CD4-positive, CD25-positive, alpha-beta regulatory T cell (primary cell): Measurements from ENCODE around the gene TRPM3. TPM values are rescaled to one million over a fixed set of nuclear protein-coding genes. Genes with fewer than 3 reads are reported as not detected.

Source experiments
- ATAC-seq, 2 donors: fragments of 150-1000 bp; cut with Tn5 transposase; one replicate each; pipeline ENCODE4 v1.10.0; 2021; ENCODE audit warnings: low read depth in 2 of 2, moderate number of reproducible peaks in 2 of 2, moderate library complexity in 1 of 2
- DNase-seq, 3 donors: peaks; one replicate each; pipeline versions ENCODE4 v3.0.0 to v3.0.0-alpha.2; 2012 to 2022; ENCODE audit warnings: mixed read lengths in 1 of 3
- H3K27ac ChIP-seq: one replicate; pipeline ENCODE4 v1.7.0; 2013; ENCODE audit warnings: mild to moderate bottlenecking, low read length; ENCODE audit not compliant: insufficient read depth, poor library complexity, severe bottlenecking
- H3K27me3 ChIP-seq: one replicate; pipeline ENCODE4 v1.7.0; 2013; ENCODE audit warnings: low read length; ENCODE audit not compliant: control insufficient read depth, insufficient read depth
- H3K36me3 ChIP-seq: one replicate; pipeline ENCODE4 v1.7.0; 2013; ENCODE audit warnings: mild to moderate bottlenecking, low read length, moderate library complexity; ENCODE audit not compliant: control insufficient read depth, insufficient read depth
- H3K4me1 ChIP-seq: 2 replicates; pipeline ENCODE4 v1.7.0; 2013; ENCODE audit warnings: mild to moderate bottlenecking, low read length; ENCODE audit not compliant: insufficient read depth, control insufficient read depth, poor library complexity, severe bottlenecking
- H3K4me3 ChIP-seq: one replicate; pipeline ENCODE4 v1.7.0; 2013; ENCODE audit warnings: low read depth, mild to moderate bottlenecking, low read length, moderate library complexity
- H3K9me3 ChIP-seq, 2 experiments: 1 replicate in 1 of 2; 2 replicates in 1 of 2; pipeline ENCODE4 v1.7.0; 2013; ENCODE audit warnings: low read length in 2 of 2, mild to moderate bottlenecking in 1 of 2, moderate library complexity in 1 of 2; ENCODE audit not compliant: control insufficient read depth in 2 of 2
- H3K27ac Mint-ChIP-seq, 3 donors: one replicate each; pipeline ENCODE4 v1.8.0; 2020 to 2022; ENCODE audit warnings: mild to moderate bottlenecking in 3 of 3, mixed read lengths in 3 of 3, moderate library complexity in 2 of 3
- H3K27me3 Mint-ChIP-seq: one replicate; pipeline ENCODE4 v1.8.0; 2022; ENCODE audit warnings: mild to moderate bottlenecking, mixed read lengths
- H3K36me3 Mint-ChIP-seq: one replicate; pipeline ENCODE4 v1.8.0; 2020; ENCODE audit warnings: mixed read lengths
- H3K4me1 Mint-ChIP-seq, 4 donors: one replicate each; pipeline ENCODE4 v1.8.0; 2020 to 2022; ENCODE audit warnings: mixed read lengths in 4 of 4, mild to moderate bottlenecking in 1 of 4
- H3K4me3 Mint-ChIP-seq, 4 donors: one replicate each; pipeline ENCODE4 v1.8.0; 2020 to 2022; ENCODE audit warnings: mild to moderate bottlenecking in 4 of 4, mixed read lengths in 4 of 4, moderate library complexity in 3 of 4
- H3K9me3 Mint-ChIP-seq, 7 donors: one replicate each; pipeline ENCODE4 v1.8.0; 2020 to 2022; ENCODE audit warnings: mixed read lengths in 7 of 7, mild to moderate bottlenecking in 3 of 7, moderate library complexity in 2 of 7
- polyA plus RNA-seq, 4 donors: library from polyadenylated mRNA; unstranded; fragments of 300-500 nt; fragmentation: Illumina TruSeq; gene quantifications; one replicate each; pipeline ENCODE4 v1.2.3, GENCODE V29; 2021
- total RNA-seq: library from RNA; stranded (reverse); gene quantifications from one replicate; pipeline ENCODE4 v1.2.3, GENCODE V29; 2022

TRPM3 gene
- total and polyA plus RNA-seq, 5 donors from 2014 or later: not detected

GRCh38 chr9:70947086-70947485, 174.3 kb downstream of the TRPM3 start:
- Mint-ChIP-seq H3K27ac (no peak overlapping the region), H3K27me3 (no peaks in the 10 kb centered on the region), H3K4me1 (no peaks in the 10 kb centered on the region), H3K36me3 (no peaks in the 10 kb centered on the region), H3K4me3 (no peak overlapping the region), H3K9me3 (peaks cover 0 to 3% (median 0%) of the 10 kb centered on the region in 7 donors)
- Histone ChIP-seq H3K4me3 (no peak overlapping the region), H3K27me3 (no peaks in the 10 kb centered on the region), H3K9me3 (no peaks in the 10 kb centered on the region), H3K36me3 (no peaks in the 10 kb centered on the region), H3K27ac (no peak overlapping the region), H3K4me1 (no peaks in the 10 kb centered on the region)
- ATAC-seq (no peak), DNase-seq (no peak)

- Histone ChIP-seq H3K27me3 (no peaks in the 10 kb centered on the region), H3K27ac (no peak overlapping the region), H3K9me3 (no peaks in the 10 kb centered on the region), H3K4me1 (no peaks in the 10 kb centered on the region), H3K36me3 (no peaks in the 10 kb centered on the region), H3K4me3 (no peak overlapping the region)
- Mint-ChIP-seq H3K27me3 (peaks cover 5% of the 10 kb centered on the region), H3K9me3 (peaks cover 0 to 5% (median 1%) of the 10 kb centered on the region in 7 donors), H3K4me3 (no peak overlapping the region), H3K4me1 (no peaks in the 10 kb centered on the region), H3K27ac (no peak overlapping the region), H3K36me3 (no peaks in the 10 kb centered on the region)
- no peak for DNase-seq
- ATAC-seq: no peak
Measured at GRCh38 chr9:70945301-70945700, 176.1 kb downstream of the TRPM3 start.

- ATAC-seq (no peak), DNase-seq (no peak)
- H3K9me3 ChIP-seq: no peaks in the 10 kb centered on the region
- no peaks in the 10 kb centered on the region for H3K36me3 Mint-ChIP-seq
- H3K4me3 ChIP-seq: no peak overlapping the region
- H3K27me3 Mint-ChIP-seq: peaks cover 5% of the 10 kb centered on the region
- H3K27me3 ChIP-seq: no peaks in the 10 kb centered on the region
- H3K4me3 Mint-ChIP-seq: no peak overlapping the region
- no peak overlapping the region for H3K27ac ChIP-seq
- H3K4me1 ChIP-seq: no peaks in the 10 kb centered on the region
- H3K9me3 Mint-ChIP-seq: peaks cover 0 to 5% (median 0%) of the 10 kb centered on the region in 7 donors
- H3K36me3 ChIP-seq: no peaks in the 10 kb centered on the region
- no peak overlapping the region for H3K27ac Mint-ChIP-seq
- H3K4me1 Mint-ChIP-seq: no peaks in the 10 kb centered on the region
Measured at GRCh38 chr9:70941191-70941590, 180.2 kb downstream of the TRPM3 start.

- no peaks in the 10 kb centered on the region for H3K27me3 ChIP-seq
- peaks cover 5% of the 10 kb centered on the region for H3K27me3 Mint-ChIP-seq
- no peak for ATAC-seq
- no peaks in the 10 kb centered on the region for H3K4me1 Mint-ChIP-seq
- H3K27ac ChIP-seq: no peak overlapping the region
- no peak for DNase-seq
- H3K36me3 ChIP-seq: no peaks in the 10 kb centered on the region
- H3K4me3 ChIP-seq: no peak overlapping the region
- H3K9me3 Mint-ChIP-seq: peaks cover 0 to 5% (median 0%) of the 10 kb centered on the region in 7 donors
- H3K9me3 ChIP-seq: no peaks in the 10 kb centered on the region
- H3K27ac Mint-ChIP-seq: no peak overlapping the region
- H3K4me1 ChIP-seq: no peaks in the 10 kb centered on the region
- H3K4me3 Mint-ChIP-seq: no peak overlapping the region
- no peaks in the 10 kb centered on the region for H3K36me3 Mint-ChIP-seq
Measured at GRCh38 chr9:70940605-70941004, 180.8 kb downstream of the TRPM3 start.

- Mint-ChIP-seq H3K36me3 (no peaks in the 10 kb centered on the region), H3K4me3 (no peak overlapping the region), H3K4me1 (no peaks in the 10 kb centered on the region), H3K27me3 (peaks cover 2% of the 10 kb centered on the region), H3K9me3 (peaks cover 0 to 5% (median 0%) of the 10 kb centered on the region in 7 donors), H3K27ac (no peak overlapping the region)
- no peaks in the 10 kb centered on the region for H3K36me3 ChIP-seq
- H3K27ac ChIP-seq: no peak overlapping the region
- H3K27me3 ChIP-seq: no peaks in the 10 kb centered on the region
- DNase-seq (no peak), ATAC-seq (no peak)
- H3K9me3 ChIP-seq: no peaks in the 10 kb centered on the region
- no peaks in the 10 kb centered on the region for H3K4me1 ChIP-seq
- H3K4me3 ChIP-seq: no peak overlapping the region
Measured at GRCh38 chr9:70936536-70936935, 184.9 kb downstream of the TRPM3 start.

- Mint-ChIP-seq H3K4me1 (no peaks in the 10 kb centered on the region), H3K27me3 (no peaks in the 10 kb centered on the region), H3K27ac (no peak overlapping the region), H3K9me3 (peaks cover 0 to 2% (median 0%) of the 10 kb centered on the region in 7 donors), H3K36me3 (no peaks in the 10 kb centered on the region), H3K4me3 (no peak overlapping the region)
- Histone ChIP-seq H3K4me1 (no peaks in the 10 kb centered on the region), H3K27me3 (no peaks in the 10 kb centered on the region), H3K4me3 (no peak overlapping the region), H3K9me3 (no peaks in the 10 kb centered on the region), H3K27ac (no peak overlapping the region), H3K36me3 (no peaks in the 10 kb centered on the region)
- ATAC-seq: no peak
- DNase-seq: no peak
Measured at GRCh38 chr9:70935856-70936255, 185.6 kb downstream of the TRPM3 start.

GRCh38 chr9:70934642-70935041, 186.8 kb downstream of the TRPM3 start:
- H3K27me3 ChIP-seq: no peaks in the 10 kb centered on the region
- ATAC-seq (no peak), DNase-seq (no peak)
- no peaks in the 10 kb centered on the region for H3K4me1 Mint-ChIP-seq
- no peak overlapping the region for H3K27ac Mint-ChIP-seq
- no peak overlapping the region for H3K4me3 Mint-ChIP-seq
- no peaks in the 10 kb centered on the region for H3K36me3 ChIP-seq
- H3K9me3 Mint-ChIP-seq: peaks cover 0 to 3% (median 0%) of the 10 kb centered on the region in 7 donors
- H3K4me3 ChIP-seq: no peak overlapping the region
- H3K36me3 Mint-ChIP-seq: no peaks in the 10 kb centered on the region
- H3K27me3 Mint-ChIP-seq: no peaks in the 10 kb centered on the region
- no peaks in the 10 kb centered on the region for H3K4me1 ChIP-seq
- no peak overlapping the region for H3K27ac ChIP-seq
- no peaks in the 10 kb centered on the region for H3K9me3 ChIP-seq

- no peak overlapping the region for H3K4me3 Mint-ChIP-seq
- Histone ChIP-seq H3K36me3 (no peaks in the 10 kb centered on the region), H3K27me3 (no peaks in the 10 kb centered on the region), H3K27ac (no peak overlapping the region), H3K9me3 (no peaks in the 10 kb centered on the region), H3K4me3 (no peak overlapping the region), H3K4me1 (no peaks in the 10 kb centered on the region)
- peaks cover 0 to 3% (median 0%) of the 10 kb centered on the region in 7 donors for H3K9me3 Mint-ChIP-seq
- DNase-seq (no peak), ATAC-seq (no peak)
- H3K36me3 Mint-ChIP-seq: no peaks in the 10 kb centered on the region
- H3K27ac Mint-ChIP-seq: no peak overlapping the region
- H3K27me3 Mint-ChIP-seq: no peaks in the 10 kb centered on the region
- H3K4me1 Mint-ChIP-seq: no peaks in the 10 kb centered on the region
Measured at GRCh38 chr9:70933321-70933720, 188.1 kb downstream of the TRPM3 start.
